Myocyte (in vitro differentiated cells): ENCODE measurements around the gene CCDC85C. TPM values are rescaled to one million over a fixed set of nuclear protein-coding genes. Genes with fewer than 3 reads are reported as not detected.
"Not testable (repeated sequence)": the region's sequence is repeated elsewhere in the genome, so short reads cannot be mapped to it uniquely, and the experiment has no call there.

Source experiments
- DNase-seq: peaks from one replicate; pipeline ENCODE4 v3.0.0-alpha.2; 2012; ENCODE audit warnings: low read depth
- polyA plus RNA-seq: library from polyadenylated mRNA; unstranded; fragments of >200 nt; gene quantifications from one replicate; pipeline ENCODE4 v1.2.1, GENCODE V29; 2012; ENCODE audit warnings: missing spikeins
- total RNA-seq: library from RNA; depleted of rRNA; stranded (reverse); fragments of >200 nt; gene quantifications from 2 replicates; pipeline ENCODE4 v1.2.3, GENCODE V29; 2014

Gene CCDC85C
- 3.2 and 6.1 TPM in 2 replicates for total RNA-seq
- polyA plus RNA-seq, result 4.4 TPM

DNA sequence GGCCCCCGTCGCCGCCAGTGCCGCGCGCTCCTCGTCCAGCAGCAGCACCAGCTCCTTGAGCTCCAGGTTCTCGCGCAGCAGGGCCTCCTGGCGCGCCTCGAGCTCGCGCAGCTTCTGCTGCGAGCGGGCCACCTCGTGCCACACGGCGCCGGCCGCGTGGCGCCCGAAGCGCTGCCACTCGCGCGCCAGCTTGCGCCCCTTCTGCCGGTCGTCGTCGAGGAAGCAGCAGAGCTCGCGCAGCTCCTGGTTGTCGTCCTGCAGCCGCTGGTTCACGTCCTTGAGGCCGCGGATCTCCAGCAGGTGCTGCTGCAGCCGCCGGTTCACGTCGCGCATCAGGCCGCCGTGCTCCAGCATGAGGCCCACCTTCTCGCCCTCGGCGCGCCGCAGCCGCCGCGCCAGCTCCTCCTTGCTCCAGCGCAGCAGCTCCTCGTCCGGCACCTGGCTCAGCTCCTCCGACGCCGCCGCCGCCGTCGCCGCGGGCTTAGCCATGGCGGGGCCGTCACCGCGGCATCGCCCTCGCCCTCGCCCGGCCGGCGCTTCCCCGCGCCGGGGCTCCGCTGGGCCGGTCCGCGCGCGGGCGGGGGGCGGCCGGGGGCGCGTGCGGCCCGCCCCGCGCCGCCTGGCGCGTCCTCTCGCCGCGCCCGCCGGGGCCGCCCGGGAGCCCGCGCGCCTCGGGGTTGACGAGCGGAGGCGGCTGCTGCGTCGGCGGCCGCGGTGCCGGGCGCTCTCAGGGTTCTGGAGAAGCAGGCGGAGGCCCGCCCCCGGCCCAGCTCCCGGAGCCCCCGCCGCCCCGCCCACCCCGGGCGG lies at the start of gene CCDC85C:
TSS of gene CCDC85C (minus strand) at position 737 of the 807 bp plus-strand sequence. CDS start at position 489, 248 bp downstream.
- no peak for DNase-seq

DNA sequence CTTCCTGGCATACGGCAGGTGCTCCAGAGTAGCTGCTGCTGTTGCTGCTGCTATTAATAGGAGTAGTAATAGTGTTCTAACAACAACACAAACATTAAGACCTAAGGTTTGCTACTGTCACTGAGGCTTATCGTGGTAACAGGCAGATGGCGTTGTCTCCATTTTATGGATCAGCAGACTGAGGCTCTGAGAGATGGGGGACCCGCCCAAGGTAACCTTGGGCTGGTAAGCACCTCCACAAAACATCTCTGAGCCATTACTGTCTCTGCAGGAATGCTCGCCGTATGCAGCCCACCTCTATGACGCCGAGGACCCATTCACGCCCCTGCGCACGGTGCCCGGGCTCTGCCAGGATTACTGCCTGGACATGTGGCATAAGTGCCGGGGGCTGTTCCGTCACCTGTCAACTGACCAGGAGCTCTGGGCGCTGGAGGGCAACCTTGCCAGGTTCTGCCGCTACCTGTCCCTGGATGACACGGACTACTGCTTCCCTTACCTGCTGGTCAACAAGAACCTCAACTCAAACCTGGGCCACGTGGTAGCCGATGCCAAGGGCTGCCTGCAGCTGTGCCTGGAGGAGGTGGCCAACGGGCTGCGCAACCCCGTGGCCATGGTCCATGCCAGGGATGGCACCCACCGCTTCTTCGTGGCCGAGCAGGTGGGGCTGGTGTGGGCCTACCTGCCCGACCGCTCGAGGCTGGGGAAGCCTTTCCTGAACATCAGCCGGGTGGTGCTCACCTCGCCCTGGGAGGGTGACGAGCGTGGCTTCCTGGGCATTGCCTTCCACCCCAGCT lies 48.1 kb upstream of the CCDC85C start:
- DNase-seq, result no peak

DNA sequence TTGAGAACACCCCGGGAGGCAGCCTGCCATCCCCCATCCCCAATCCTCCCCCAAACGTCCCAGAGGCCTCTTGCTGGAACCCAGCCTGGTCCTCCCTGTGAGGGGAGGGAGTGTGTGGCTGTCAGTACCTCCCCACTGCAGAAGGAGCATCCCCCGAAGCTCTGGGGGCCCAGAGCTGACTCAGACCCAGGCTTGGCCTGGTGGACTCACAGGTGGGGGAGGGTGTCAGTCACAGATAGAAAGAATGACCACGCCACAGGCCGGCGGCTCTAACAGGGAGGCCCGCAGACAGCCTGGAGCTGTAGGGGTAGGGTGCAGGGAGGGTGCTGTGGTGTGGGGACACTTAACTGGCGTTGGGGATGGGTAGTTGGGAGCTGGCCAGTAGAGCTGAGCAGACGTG lies 46.2 kb upstream of the CCDC85C start:
- DNase-seq, result no peak

- no peak for DNase-seq
Measured at GRCh38 chr14:99649643-99650042, 45.6 kb upstream of the CCDC85C start.

DNA sequence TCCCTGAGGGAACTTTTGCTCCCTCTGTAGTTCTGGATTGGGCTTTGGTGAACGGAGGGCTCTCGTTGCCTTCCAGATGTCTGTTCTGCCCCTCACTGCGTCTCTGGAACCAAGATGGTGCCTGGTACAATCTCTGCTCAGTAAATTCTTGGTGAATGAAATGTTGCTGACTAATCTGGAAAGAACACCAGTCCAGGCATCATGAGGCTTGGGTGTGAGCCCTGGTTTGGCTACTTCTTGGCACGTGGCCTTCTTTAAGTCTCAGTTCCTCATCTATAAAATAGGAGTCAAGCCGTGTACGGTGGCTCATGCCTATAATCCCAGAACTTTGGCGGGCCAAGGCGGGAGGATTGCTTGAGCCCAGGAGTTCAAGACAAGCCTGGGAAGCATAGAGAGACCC lies 45.2 kb upstream of the CCDC85C start:
- no peak for DNase-seq

GRCh38 chr14:99648027-99648784 lies 44.2 kb upstream of the CCDC85C start:
- no peak for DNase-seq

DNA sequence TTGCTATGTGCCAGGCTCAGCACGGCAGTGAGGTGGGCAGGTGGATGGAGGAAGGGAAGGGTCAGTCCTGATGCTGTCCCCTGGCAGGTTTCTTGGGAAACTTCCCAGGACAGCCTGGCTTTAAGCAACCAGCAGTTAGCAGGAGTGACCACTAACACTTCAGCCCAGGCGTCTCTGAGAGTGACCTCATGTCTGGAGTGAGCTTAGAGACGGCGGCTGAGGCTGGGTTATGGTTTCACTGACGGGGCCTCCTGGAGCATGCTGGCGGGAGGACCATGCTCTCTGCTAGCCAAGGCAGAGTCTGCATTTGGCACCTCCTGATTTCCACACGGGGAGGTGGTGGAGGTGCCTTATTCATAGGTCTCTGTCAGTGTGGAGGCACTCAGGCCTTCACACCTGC lies 43.4 kb upstream of the CCDC85C start:
- peak; percentile 22 for DNase-seq

DNA sequence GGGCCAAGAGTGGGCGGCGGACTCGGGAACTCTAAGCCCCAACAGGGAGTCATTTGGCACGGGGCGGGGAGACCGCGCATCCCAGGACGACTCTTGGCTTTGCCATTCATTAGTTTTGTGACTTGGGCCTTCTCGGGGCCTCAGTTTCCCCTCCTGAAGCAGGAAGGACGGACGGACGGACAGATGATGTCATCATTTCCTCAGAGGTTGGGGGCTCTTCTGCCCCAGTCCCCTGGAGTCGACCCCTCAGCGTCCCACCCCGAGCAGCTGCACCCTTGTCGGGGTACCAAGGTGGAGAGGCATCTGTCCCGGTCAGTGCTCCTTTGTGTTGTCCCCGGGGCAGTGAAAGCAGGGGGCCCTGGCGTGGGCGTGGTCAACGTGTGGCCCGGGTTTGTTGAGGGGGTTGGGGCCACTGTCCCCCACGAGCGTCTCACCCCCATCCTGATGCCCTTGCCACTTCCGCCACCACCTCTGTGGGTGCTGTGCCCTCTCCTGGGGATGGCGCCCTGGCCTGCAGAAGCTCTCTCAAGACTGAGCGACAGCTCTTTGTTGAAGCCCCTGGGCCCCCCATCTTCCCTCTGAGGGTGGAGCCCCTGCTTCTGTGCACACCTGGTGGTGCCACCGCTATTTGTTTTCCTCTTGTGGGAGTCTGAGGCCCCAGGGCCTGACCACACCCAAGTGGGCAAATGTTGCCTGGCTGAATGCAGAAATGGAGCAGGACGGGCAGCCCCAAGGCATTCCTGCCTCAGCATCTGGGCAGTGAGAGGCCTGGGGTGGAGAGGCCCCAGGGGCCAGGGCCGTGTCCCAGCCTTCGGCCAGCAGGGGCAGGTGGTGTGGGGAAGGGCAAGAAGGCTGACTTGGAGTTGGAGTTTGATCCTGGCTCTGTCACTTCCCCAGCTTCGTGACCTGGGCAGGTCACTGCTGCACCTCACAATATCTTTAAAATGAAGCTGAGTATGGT lies 41.8 kb upstream of the CCDC85C start:
- DNase-seq, result no peak

DNA sequence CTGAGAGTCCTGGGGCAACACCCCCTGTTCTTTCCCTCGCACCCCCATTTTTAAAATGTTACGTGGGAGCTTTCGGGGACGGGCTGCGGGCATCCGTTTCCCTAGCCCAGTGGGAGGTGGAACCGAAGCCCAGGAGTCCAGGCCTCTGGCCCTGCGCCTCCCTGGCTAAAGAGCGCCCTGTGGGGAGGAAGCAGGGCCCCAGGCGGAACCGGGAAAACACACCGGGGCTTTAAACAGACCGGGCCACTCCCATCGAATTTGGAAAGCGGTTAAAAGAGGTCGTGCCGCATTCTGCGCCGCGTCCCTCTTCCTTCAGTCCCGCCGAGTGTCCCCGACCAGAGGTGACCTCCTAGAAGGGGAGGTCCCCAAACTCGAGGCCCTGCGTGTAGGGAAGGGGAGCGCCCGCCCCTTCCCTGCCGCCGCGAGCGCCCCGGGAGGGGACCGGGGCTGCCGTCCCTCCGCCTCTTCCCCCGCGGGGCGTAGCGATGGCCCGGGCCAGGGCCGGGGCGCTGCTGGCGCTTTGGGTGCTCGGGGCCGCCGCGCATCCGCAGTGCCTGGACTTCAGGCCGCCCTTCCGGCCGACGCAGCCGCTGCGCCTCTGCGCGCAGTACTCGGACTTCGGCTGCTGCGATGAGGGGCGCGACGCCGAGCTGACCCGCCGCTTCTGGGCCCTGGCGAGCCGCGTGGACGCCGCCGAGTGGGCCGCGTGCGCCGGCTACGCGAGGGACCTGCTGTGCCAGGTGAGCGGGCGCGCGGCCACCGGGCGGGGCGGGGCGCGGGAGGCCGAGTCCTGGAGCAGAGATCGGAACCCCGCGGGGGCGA lies 40.9 kb upstream of the CCDC85C start, which contains the start of gene HHIPL1:
TSS of gene HHIPL1 (plus strand) at position 407 of the 822 bp plus-strand sequence. CDS start at position 486, 79 bp downstream.
- no peak for DNase-seq

- DNase-seq, result no peak
Measured at GRCh38 chr14:99644035-99644587, 40.1 kb upstream of the CCDC85C start.

- DNase-seq, result no peak
Measured at GRCh38 chr14:99643343-99643742, 39.3 kb upstream of the CCDC85C start.

DNA sequence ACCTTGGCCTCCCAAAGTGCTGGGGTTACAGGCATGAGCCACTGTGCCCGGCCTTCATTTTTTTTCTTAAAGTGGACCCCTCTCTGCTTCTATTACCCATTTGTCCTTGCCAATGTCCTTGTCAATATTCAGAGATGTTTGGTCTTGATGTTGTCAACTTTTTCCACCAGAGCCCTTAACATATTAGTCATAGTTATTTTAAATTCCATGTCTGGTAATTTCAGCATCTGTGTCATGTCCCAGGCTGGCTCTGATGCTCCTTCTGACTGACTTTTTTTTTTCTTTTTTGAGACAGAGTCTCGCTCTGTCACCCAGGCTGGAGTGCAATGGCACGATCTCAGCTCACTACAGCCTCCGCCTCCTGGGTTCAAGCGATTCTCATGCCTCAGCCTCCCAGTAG lies 38.8 kb upstream of the CCDC85C start:
- not testable (repeated sequence) for DNase-seq

DNA sequence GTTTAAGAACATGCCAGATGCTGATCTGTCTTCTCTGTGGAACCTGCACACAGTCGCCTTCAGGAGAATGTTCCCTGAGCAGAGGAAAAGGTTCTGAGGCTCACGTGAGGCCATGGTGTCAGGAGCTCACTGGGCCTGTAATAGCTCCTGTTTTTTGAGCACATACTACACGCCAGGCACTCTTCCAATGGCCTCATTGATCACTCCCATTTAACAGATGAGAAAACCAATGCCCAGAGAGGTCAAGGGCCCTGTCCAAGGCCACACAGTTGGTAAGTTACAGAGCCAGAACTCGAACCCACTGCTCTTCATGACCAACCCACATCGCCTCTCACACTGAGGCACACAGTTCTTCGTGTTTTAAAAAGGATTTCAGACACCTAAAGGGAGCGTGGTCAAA lies 33.6 kb upstream of the CCDC85C start:
- DNase-seq, result no peak

DNA sequence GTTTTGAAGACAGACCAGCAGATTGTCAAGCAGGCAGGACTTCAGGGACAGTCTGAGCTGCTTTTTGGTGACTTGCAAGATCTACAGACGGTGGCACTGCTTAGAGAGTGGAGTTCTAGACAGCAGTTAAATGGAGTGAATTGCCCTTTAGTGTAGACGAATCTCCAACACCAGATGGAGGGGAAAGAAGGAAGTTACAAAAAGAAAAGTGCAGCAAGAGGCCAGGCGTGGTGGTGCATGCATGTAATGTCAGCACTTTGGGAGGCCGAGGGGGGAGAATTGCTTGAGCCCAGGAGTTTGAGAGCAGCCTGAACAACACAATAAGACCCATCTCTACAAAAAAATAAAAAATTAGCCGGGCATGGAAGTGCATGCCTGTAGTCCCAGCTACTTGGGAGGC lies 32.5 kb upstream of the CCDC85C start:
- no peak for DNase-seq

GRCh38 chr14:99635116-99635515 lies 31.1 kb upstream of the CCDC85C start:
- no peak for DNase-seq

DNA sequence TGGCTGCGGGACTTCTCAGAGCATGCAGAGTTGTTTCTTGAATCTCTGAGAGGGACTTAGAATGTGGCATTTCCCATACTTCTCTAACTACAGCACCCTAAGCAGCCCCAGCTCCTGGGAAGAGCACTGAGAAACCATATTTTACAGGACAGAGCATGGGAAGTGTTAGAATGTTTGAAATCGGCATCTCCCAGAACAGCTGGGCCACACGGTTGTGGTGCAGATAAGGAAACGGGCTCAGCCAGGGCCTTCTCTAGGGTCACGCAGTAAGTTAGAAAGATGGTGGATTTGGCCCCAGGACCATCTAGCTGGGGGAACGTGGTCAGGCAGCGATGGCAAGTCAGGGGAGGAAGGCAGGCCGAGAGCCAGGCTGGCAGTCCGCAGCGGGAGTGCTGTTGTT lies 30.4 kb upstream of the CCDC85C start:
- no peak for DNase-seq

DNA sequence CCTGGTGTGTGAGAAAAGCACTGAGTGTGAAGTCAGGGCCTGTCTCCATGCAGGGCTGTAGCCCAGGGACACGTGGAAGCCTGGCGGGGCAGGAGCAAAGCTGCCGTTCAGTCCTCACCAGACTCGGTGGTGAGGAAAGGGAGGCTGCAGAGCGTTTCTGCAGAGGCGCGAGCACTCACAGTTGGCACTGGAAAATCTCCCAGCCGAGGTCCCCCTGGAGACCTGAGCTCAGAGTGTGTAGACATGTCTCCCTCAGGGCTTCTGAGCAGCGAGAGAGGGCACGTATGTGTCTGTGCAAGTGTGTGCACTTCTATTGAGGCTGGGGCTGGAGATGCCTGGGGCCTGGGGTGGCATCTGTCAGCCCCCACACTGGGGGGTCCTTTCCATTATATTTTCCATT lies 29.9 kb upstream of the CCDC85C start:
- DNase-seq, result no peak

DNA sequence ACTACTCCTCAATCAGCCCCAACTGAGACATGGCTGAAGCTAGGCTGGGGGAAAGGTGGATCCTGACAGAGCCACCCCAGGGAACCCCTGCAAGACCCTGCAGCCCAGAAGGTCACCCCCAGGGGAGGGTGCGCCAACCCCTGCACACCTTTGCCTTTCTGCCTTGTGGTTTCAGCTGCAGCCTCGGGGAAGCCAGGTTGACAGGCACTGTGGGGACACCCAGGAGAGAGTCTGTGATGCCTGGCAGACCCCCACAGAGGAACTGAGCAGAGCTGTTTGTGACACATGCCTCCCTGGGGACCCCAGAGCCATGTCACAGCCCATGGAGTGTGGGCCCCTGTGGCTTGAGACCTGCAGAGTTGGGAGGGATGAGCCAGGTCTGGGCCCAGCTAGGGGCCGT lies 29.1 kb upstream of the CCDC85C start:
- DNase-seq, result no peak

- no peak for DNase-seq
Measured at GRCh38 chr14:99632410-99633035, 28.5 kb upstream of the CCDC85C start.
